ENCODE results near the gene LIG3. TPM values are rescaled to one million over a fixed set of nuclear protein-coding genes. Genes with fewer than 3 reads are reported as not detected.
A peak's percentile ranks its signal among the peaks of the same experiment; 100 is the strongest.

The LIG3 gene
- total and polyA plus RNA-seq, 2 experiments from 2014 or later = 11.8 to 22.0 TPM

GRCh38 chr17:35001549-35001948 is 21.2 kb downstream of the LIG3 start:
- Histone ChIP-seq H3K9me3 (ENCODE audit: low read depth) (no peaks in the 10 kb centered on the region), H3K27me3 (replicated peaks; ENCODE audit: insufficient read depth) (no peaks in the 10 kb centered on the region), H3K9ac (no peak overlapping the region), H3K79me2 (ENCODE audit: insufficient read depth) (no peaks in the 10 kb centered on the region), H4K20me1 (ENCODE audit: insufficient read depth) (no peaks in the 10 kb centered on the region), H3F3A (ENCODE audit: insufficient read depth) (no peaks in the 10 kb centered on the region), H3K4me2 (ENCODE audit: unreplicated experiment) (no peak overlapping the region), H3K36me3 (ENCODE audit: low read depth) (no peaks in the 10 kb centered on the region), H2AFZ (no peak overlapping the region), H3K4me3 (no peak overlapping the region), H3K27ac (no peak overlapping the region), H3K9me2 (ENCODE audit: insufficient read depth) (no peaks in the 10 kb centered on the region), H3K4me1 (ENCODE audit: insufficient read depth) (no peaks in the 10 kb centered on the region)
- in situ Hi-C loops (cut with MboI) = no loop called here
- DNase-seq = peak; percentile 22
- 93 to 94% methylated on average over 2 of the region's 2 CpGs for WGBS, 2 experiments (ENCODE audit: low coverage in 1 of 2, low lambda C conversion rate in 2 of 2, missing lambda C conversion rate in 2 of 2)
- no peak for TF ChIP-seq EZH2phosphoT487 (IDR thresholded peaks at IDR 0.05; ENCODE audit: insufficient read depth, low read depth)
- TF ChIP-seq EZH2 (IDR thresholded peaks at IDR 0.05; ENCODE audit: insufficient read depth, poor library complexity, severe bottlenecking) = no peak

GRCh38 chr17:35002876-35003551 is 22.7 kb downstream of the LIG3 start:
- in situ Hi-C loops (cut with MboI) = no loop called here
- no peak overlapping the region for H3K9ac ChIP-seq

GRCh38 chr17:35003778-35004177 is 23.5 kb downstream of the LIG3 start:
- H2AFZ ChIP-seq = no peak overlapping the region
- H3K79me2 ChIP-seq (ENCODE audit: insufficient read depth) = no peaks in the 10 kb centered on the region
- no peaks in the 10 kb centered on the region for H4K20me1 ChIP-seq (ENCODE audit: insufficient read depth)
- no peaks in the 10 kb centered on the region for H3K27me3 ChIP-seq (replicated peaks; ENCODE audit: insufficient read depth)
- no peaks in the 10 kb centered on the region for H3K4me1 ChIP-seq (ENCODE audit: insufficient read depth)
- H3K27ac ChIP-seq = no peak overlapping the region
- H3K9me2 ChIP-seq (ENCODE audit: insufficient read depth) = no peaks in the 10 kb centered on the region
- in situ Hi-C loops (cut with MboI) = no loop called here
- H3K9ac ChIP-seq = no peak overlapping the region
- H3F3A ChIP-seq (ENCODE audit: insufficient read depth) = no peaks in the 10 kb centered on the region
- no peak for DNase-seq
- H3K4me2 ChIP-seq (ENCODE audit: unreplicated experiment) = no peak overlapping the region
- no peak overlapping the region for H3K4me3 ChIP-seq
- H3K9me3 ChIP-seq (ENCODE audit: low read depth) = no peaks in the 10 kb centered on the region
- no peaks in the 10 kb centered on the region for H3K36me3 ChIP-seq (ENCODE audit: low read depth)
- no peak for TF ChIP-seq EZH2phosphoT487 (IDR thresholded peaks at IDR 0.05; ENCODE audit: insufficient read depth, low read depth)
- no peak for TF ChIP-seq EZH2 (IDR thresholded peaks at IDR 0.05; ENCODE audit: insufficient read depth, poor library complexity, severe bottlenecking)
- WGBS, 2 experiments (ENCODE audit: low coverage in 1 of 2, low lambda C conversion rate in 2 of 2, missing lambda C conversion rate in 2 of 2) = 94 to 97% methylated on average over 4 of the region's 4 CpGs

More at GRCh38 chr17:35002876-35003551, 22.7 kb downstream of the LIG3 start:
- TF ChIP-seq EZH2phosphoT487 (IDR thresholded peaks at IDR 0.05; ENCODE audit: insufficient read depth, low read depth) (no peak), EZH2 (IDR thresholded peaks at IDR 0.05; ENCODE audit: insufficient read depth, poor library complexity, severe bottlenecking) (no peak)
- Histone ChIP-seq H3K79me2 (ENCODE audit: insufficient read depth) (no peaks in the 10 kb centered on the region), H3K27me3 (replicated peaks; ENCODE audit: insufficient read depth) (no peaks in the 10 kb centered on the region), H3K4me2 (ENCODE audit: unreplicated experiment) (no peak overlapping the region), H3K36me3 (ENCODE audit: low read depth) (no peaks in the 10 kb centered on the region), H4K20me1 (ENCODE audit: insufficient read depth) (no peaks in the 10 kb centered on the region), H3K4me1 (ENCODE audit: insufficient read depth) (no peaks in the 10 kb centered on the region), H3K9me2 (ENCODE audit: insufficient read depth) (no peaks in the 10 kb centered on the region), H3K9me3 (ENCODE audit: low read depth) (no peaks in the 10 kb centered on the region), H3F3A (ENCODE audit: insufficient read depth) (no peaks in the 10 kb centered on the region), H3K4me3 (no peak overlapping the region), H2AFZ (no peak overlapping the region), H3K27ac (no peak overlapping the region)
- peak; percentile 14 for DNase-seq
- WGBS, 2 experiments (ENCODE audit: low coverage in 1 of 2, low lambda C conversion rate in 2 of 2, missing lambda C conversion rate in 2 of 2) = 75 to 82% methylated on average over 15 of the region's 15 CpGs

GRCh38 chr17:35006345-35006744 is 26.0 kb downstream of the LIG3 start:
- in situ Hi-C loops (cut with MboI) = no loop called here
- Histone ChIP-seq H3K9me2 (ENCODE audit: insufficient read depth) (no peaks in the 10 kb centered on the region), H3K27me3 (replicated peaks; ENCODE audit: insufficient read depth) (no peaks in the 10 kb centered on the region), H3F3A (ENCODE audit: insufficient read depth) (no peaks in the 10 kb centered on the region), H2AFZ (no peak overlapping the region), H3K4me3 (no peak overlapping the region), H3K79me2 (ENCODE audit: insufficient read depth) (no peaks in the 10 kb centered on the region), H3K4me1 (ENCODE audit: insufficient read depth) (no peaks in the 10 kb centered on the region), H4K20me1 (ENCODE audit: insufficient read depth) (no peaks in the 10 kb centered on the region), H3K27ac (no peak overlapping the region), H3K9ac (no peak overlapping the region), H3K4me2 (ENCODE audit: unreplicated experiment) (no peak overlapping the region), H3K9me3 (ENCODE audit: low read depth) (no peaks in the 10 kb centered on the region), H3K36me3 (ENCODE audit: low read depth) (no peaks in the 10 kb centered on the region)
- no peak for TF ChIP-seq EZH2 (IDR thresholded peaks at IDR 0.05; ENCODE audit: insufficient read depth, poor library complexity, severe bottlenecking)
- TF ChIP-seq EZH2phosphoT487 (IDR thresholded peaks at IDR 0.05; ENCODE audit: insufficient read depth, low read depth) = no peak
- WGBS, 2 experiments (ENCODE audit: low coverage in 1 of 2, low lambda C conversion rate in 2 of 2, missing lambda C conversion rate in 2 of 2) = 90 to 96% methylated on average over 4 of the region's 4 CpGs
- DNase-seq = no peak

Data from GM23248 (cell line).